GM12864 (cell line): ENCODE measurements around the gene CACNA1C.
"Not testable (repeated sequence)": the region's sequence is repeated elsewhere in the genome, so short reads cannot be mapped to it uniquely, and the experiment has no call there.

Experiments
- DNase-seq: peaks from one replicate; pipeline ENCODE4 v3.0.0-alpha.2; 2011; ENCODE audit warnings: low read depth
- H3K4me3 ChIP-seq: 2 replicates; pipeline ENCODE4 v1.5.1; 2011; ENCODE audit warnings: mild to moderate bottlenecking, low read depth, low read length, control low read depth
- TF ChIP-seq, protein P1 (sequence below): IDR thresholded peaks from 2 replicates; pipeline ENCODE4 v1.5.1; 2011; ENCODE audit warnings: low read depth, mild to moderate bottlenecking, moderate library complexity, low read length, control low read depth, inconsistent platforms; ENCODE audit errors: missing control alignments

The CACNA1C gene

DNA sequence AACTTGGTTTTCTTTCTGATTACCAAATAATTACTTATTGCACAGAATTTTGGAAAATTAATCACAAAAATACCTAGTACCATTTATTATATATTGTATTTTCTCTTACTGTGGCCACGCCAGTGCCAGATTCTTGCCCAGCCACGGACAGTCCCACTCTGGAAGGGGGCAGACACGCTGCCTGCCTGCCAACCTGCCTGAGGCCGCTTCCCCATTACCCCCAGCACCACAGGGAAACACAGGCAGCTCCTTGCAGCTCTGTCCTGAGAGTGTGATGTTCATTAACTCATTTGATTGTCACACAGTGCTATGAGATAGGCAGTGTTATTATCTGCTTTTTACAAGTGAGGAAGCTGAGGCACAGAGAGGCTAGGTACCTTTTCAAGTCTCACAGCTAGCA is 46.8 kb downstream of the CACNA1C start:
- TF ChIP-seq, protein P1, sequence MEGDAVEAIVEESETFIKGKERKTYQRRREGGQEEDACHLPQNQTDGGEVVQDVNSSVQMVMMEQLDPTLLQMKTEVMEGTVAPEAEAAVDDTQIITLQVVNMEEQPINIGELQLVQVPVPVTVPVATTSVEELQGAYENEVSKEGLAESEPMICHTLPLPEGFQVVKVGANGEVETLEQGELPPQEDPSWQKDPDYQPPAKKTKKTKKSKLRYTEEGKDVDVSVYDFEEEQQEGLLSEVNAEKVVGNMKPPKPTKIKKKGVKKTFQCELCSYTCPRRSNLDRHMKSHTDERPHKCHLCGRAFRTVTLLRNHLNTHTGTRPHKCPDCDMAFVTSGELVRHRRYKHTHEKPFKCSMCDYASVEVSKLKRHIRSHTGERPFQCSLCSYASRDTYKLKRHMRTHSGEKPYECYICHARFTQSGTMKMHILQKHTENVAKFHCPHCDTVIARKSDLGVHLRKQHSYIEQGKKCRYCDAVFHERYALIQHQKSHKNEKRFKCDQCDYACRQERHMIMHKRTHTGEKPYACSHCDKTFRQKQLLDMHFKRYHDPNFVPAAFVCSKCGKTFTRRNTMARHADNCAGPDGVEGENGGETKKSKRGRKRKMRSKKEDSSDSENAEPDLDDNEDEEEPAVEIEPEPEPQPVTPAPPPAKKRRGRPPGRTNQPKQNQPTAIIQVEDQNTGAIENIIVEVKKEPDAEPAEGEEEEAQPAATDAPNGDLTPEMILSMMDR: no peak

DNA sequence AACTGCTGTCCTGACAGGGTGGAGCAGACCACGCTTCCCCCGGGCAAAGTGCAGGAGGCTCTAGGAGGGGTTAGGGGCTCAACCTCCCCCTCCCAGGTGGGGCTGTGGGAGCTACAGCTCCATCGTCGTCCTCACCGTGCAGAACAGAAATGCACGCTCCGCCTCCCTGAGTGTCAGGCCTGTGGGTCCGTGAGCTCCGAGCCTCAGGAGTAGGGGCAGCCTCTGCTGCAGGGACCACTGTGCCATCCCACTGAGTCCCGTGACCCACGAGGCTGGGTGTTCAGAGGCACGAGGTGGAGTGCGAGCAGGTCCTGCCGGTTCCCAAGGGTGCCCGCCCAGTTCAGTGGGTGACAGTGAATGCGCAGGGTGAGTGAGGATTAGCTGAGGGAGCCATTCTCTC is 48.6 kb downstream of the CACNA1C start:
- TF ChIP-seq, protein P1: no peak
- no peak for DNase-seq
- H3K4me3 ChIP-seq: no peak overlapping the region

More for the DNA sequence above, 46.8 kb downstream of the CACNA1C start:
- H3K4me3 ChIP-seq: no peak overlapping the region
- no peak for DNase-seq

DNA sequence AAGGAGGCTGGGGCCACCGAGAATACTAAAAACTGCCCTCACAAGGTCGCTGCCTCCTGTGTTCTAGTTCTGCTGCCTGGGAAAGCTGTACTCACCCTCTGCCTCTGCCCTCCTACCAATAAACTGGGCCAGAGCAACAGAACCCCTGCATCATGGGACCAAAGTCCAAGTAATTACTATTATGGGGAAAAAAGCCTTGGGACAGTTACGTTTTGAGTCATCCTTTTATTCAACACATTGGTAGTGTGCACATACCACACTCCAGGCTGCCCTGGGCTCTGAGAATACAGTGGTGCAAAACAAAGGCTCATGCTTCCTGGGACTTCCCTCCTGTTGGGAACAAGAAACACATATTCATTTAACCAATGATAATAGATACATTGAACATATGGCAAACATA is 49.0 kb downstream of the CACNA1C start:
- TF ChIP-seq, protein P1: no peak
- no peak overlapping the region for H3K4me3 ChIP-seq
- no peak for DNase-seq

DNA sequence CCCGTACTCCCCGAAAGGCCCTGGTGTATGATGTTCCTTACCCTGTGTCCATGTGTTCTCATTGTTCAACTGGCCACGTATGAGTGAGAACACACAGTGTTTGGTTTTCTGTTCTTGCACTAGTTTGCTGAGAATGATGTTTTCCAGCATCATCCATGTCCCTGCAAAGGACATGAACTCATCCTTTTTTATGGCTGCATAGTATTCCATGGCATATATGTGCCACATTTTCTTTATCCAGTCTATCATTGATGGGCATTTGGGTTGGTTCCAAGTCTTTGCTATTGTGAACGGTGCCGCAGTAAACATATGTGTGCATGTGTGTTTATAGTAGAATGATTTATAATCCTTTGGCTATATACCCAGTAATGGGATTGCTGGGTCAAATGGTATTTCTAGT is 49.9 kb downstream of the CACNA1C start:
- not testable (repeated sequence) for H3K4me3 ChIP-seq, DNase-seq

DNA sequence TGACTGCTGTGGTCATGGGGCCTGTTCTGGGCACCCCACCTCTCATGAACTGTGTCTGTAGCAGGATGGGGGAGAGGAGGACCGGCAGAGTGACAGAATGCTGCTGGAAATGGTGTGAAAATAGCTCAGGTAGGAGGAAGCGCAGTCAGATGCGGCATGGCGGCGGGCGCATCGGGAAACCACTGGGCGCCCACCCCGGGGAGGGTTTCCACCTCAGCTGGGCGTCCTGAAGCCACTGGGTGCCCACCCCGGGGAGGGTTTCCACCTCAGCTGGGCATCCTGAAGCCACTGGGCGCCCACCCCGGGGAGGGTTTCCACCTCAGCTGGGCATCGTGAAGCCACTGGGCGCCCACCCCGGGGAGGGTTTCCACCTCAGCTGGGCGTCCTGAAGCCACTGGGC is 52.6 kb downstream of the CACNA1C start:
- not testable (repeated sequence) for H3K4me3 ChIP-seq, DNase-seq

- H3K4me3 ChIP-seq: no peak overlapping the region
- DNase-seq: no peak
- TF ChIP-seq, protein P1: no peak
These were observed 55.4 kb downstream of the CACNA1C start for GRCh38 chr12:2108166-2108565.

- DNase-seq: no peak
- H3K4me3 ChIP-seq: no peak overlapping the region
- TF ChIP-seq, protein P1: no peak
These were observed 56.3 kb downstream of the CACNA1C start for GRCh38 chr12:2108975-2109671.

GRCh38 chr12:2110127-2110526 is 57.3 kb downstream of the CACNA1C start:
- no peak for DNase-seq
- TF ChIP-seq, protein P1: no peak
- H3K4me3 ChIP-seq: no peak overlapping the region
